HG03097 (cell line): ENCODE measurements around the gene PPP1R7.

Source experiments
- ATAC-seq: cut with Tn5 transposase; IDR thresholded peaks from one replicate; pipeline ENCODE4 v1.9.1; 2021; ENCODE audit not compliant: unreplicated experiment, low FRiP score

PPP1R7 gene

DNA sequence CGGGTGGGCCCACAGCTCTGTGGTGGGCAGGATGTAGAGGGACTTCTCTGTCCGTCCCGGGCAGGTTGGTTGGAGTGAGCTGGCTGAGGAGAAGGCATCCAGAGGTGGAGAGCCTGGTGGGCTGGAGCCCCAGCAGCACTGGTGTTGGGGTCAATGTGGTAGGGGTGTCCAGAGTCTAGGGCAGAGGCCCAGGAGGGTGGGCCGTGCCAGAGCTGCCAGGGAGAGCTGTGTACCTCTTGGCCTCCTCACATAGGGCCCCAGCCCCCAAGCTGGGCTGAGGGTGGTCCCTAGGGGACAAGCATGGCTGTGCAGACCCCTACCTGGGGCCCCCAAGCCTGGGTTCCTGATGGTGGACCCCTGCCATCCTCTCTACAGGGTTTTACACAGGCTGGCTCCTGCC lies 54.2 kb downstream of the PPP1R7 start:
- ATAC-seq, result no peak

DNA sequence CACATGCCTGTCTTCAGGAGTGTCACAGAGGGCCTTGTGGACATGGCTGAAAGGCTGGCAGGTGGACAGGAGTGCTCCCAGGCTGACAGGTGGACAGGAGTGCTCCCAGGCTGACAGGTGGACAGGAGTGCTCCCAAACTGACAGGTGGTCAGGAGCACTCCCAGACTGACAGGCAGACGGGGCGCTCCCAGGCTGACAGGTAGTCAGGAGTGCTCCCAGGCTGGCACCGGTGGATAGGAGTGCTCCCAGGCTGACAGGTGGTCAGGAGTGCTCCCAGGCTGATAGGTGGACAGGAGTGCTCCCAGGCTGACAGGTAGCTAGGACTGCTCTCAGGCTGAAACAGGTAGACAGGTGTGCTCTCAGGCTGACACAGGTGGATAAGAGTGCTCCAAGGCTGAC lies 54.8 kb downstream of the PPP1R7 start:
- no peak for ATAC-seq

DNA sequence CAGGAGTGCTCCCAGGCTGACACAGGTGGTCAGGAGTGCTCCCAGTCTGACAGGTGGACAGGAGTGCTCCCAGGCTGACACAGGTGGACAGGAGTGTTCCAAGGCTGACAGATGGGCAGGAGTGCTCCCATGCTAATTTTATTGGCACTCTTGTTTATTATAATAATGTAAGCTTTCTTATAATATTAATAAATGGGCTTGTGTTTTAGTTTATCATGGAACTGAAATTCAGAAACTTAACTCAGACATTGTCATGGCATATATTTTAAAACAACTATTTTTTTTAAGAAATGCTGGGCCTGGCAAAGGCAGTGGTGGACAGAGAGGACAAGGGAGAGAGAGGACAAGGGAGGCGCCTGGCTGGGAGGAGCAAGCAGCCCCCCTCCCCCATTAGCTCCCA lies 56.9 kb downstream of the PPP1R7 start:
- no peak for ATAC-seq

DNA sequence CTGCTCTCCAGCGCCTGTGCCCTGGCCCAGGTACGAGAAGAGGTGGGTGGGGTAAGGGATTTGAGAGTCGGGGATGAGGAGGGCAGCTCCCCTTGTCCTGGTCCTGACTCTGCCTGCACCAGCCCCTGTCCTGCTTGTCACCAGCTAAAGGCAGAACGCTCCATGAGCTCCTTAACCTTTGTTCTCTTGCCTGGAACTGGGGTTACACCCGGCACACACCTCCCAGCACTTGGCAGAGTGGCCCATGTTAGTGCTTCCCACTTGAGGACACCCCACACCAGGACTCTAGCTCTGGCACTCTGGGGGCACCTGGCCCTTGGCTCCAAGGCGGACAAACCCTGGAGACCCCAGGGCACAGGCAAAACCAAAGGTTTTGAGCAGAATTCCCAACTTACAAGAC lies 57.4 kb downstream of the PPP1R7 start:
- no peak for ATAC-seq

DNA sequence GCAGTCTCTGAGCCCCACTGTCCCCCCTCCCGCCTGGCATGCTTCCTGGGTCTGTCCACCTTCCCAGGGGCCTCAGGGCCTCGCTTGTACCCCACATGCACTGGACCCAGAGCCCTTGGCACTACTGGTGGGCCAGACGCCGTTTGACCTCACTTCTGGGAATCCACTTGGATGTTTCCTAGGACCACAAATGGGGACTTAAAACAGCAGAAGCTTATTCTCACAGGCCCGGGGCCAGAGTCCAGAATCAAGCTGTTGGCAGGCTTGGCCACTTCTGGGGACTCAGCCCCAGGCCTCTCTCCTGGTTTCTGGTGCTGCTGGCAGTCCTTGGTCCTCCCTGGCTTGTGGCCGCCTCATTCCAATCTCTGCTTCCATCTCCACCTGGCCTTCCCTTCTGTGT lies 57.8 kb downstream of the PPP1R7 start:
- no peak for ATAC-seq

DNA sequence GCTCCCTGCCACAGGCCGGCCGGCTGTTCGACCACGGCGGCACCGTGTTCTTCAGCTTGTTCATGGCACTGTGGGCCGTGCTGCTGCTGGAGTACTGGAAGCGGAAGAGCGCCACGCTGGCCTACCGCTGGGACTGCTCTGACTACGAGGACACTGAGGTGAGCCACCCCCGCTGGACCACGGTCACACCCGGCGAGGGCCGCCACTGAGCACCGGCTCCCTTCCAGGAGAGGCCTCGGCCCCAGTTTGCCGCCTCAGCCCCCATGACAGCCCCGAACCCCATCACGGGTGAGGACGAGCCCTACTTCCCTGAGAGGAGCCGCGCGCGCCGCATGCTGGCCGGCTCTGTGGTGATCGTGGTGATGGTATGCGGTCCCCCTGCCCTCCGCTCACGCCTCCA lies 59.0 kb downstream of the PPP1R7 start:
- ATAC-seq, result no peak

DNA sequence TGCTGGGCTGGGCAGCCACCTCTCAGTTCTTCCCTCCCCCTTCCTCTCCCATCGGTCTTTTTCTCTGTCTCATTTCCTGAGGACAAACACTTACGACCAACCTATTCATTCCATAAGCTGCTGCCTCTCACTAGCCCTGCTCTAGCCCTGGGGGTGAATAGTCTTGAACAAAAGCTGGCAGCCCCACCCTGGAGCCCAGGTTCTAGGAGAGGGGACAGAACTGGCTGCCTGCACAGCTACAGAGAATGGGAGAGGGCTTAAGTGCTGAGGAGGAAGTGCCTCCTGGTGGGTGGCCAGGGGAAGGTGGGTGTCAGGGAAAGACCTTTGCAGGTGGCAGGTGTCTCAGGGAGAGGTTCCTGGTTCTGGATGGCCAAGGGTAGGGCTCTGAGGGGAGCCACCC lies 61.0 kb downstream of the PPP1R7 start:
- no peak for ATAC-seq

DNA sequence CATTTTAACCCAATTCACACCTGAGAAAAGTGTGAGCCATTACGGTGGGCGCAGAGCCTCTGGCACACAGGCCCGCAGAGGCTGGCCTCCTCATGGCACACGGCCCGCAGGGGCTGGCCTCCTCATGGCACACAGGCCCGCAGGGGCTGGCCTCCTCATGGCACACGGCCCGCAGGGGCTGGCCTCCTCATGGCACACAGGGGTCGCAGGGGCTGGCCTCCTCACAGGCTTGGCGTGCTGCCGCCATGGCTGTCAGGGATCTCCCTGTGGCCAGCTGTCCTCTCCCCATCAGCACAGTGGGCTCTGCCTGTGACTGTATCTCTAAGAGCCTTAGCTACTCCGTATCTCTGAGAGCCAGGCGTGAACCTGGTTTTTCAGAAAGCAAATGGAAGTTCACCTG lies 62.8 kb downstream of the PPP1R7 start:
- no peak for ATAC-seq

DNA sequence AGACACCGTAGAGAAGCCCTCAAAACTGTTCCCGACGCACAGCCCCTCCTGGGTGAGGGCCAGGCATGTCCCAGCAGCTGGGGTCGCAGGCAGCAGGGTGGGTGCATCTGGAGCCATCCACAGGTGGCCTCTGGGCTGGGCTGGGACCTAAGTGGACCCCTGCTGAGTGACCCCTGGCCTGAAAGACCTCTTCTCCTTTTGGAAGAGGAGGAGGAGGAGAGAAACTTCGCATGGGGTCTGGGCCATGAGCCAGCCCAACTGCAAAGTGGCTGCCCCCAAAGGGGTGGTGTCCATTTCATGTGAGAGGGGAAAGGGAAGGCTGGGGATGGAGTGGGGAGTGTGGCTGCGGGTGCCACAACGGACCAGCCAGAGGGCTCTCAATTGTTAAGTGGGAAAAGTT lies 63.3 kb downstream of the PPP1R7 start:
- ATAC-seq, result no peak

DNA sequence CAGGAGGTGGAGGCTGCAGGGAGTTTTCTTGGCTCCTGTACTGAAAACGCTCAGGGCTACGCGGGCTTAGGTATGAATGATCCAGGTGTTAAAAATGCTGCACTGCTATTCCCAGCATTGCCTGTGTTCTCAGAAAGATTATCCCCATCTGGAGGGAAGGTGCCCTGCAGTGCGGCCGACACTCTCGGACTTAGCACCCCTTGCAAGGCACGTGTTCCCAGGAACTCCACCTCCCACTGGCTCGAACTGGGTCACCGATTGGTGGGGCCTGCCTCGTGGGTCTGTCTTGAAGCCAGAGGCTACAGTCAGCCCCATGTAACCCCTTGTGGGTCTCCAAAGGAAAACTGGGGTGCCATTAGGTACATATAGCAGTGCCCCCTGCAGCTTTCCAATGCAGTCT lies 63.9 kb downstream of the PPP1R7 start:
- no peak for ATAC-seq

DNA sequence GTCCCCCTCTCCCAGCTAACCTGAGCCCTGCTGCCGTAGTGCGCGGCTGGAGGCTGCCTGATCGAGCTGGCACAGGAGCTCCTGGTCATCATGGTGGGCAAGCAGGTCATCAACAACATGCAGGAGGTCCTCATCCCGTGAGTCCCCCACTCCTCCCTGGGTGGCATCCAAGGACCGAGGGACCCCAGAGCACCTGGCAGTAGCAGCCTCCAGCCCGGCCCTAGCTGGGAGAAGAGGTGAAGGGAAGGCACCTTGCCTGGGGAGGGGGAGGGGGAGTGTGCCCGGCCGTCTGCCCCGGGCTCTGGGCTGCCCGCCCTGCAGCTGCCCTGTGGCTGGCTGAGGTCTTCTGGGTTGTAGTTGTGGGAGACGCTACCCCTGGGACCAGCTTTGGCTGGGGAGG lies 64.5 kb downstream of the PPP1R7 start:
- ATAC-seq, result no peak

DNA sequence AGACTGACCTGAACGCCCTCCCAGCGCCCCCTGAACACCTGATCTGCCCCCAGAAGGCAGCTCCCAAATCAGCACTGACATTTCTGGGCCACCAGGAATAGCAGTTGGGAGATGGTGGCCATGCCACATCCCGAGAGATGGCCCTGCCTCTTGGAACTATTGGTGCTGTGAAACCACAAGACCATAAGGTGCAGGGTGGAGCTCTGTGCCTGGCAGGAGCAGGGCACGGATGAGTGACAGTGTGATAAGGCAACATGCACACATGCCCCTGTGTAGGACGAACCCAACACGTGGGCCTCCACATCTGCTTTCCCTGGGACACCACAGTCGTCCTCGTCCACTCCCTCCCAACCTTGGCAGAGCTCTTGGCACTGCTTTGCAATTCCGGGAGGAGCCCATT lies 65.2 kb downstream of the PPP1R7 start:
- ATAC-seq, result no peak

DNA sequence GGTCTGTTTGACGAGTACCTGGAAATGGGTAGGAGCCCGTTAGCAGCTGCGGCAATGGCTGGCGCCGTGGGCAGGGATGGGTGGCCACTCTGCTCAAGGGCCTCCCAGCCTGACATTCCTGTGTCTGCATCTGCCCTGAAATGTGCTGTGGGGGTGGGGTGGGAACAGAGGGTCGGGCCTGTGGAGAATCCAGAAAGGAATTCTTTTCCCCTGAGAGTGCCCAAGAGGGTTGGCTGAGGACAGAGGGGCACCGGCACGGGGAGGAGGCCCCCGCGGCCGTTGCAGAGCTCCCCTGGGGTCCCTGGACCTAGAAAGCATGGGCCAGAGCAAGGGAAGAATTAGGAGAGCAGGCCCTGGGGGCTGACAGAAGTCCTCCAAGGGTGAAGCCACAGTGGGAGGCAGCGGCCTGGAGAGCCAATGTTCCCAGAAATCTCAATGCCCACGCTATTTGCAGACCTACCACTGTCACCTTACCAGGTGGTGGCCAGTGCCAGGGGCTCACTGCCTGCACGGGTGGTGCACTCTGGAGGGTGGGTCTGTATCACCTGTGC lies 66.0 kb downstream of the PPP1R7 start:
- ATAC-seq, result no peak

DNA sequence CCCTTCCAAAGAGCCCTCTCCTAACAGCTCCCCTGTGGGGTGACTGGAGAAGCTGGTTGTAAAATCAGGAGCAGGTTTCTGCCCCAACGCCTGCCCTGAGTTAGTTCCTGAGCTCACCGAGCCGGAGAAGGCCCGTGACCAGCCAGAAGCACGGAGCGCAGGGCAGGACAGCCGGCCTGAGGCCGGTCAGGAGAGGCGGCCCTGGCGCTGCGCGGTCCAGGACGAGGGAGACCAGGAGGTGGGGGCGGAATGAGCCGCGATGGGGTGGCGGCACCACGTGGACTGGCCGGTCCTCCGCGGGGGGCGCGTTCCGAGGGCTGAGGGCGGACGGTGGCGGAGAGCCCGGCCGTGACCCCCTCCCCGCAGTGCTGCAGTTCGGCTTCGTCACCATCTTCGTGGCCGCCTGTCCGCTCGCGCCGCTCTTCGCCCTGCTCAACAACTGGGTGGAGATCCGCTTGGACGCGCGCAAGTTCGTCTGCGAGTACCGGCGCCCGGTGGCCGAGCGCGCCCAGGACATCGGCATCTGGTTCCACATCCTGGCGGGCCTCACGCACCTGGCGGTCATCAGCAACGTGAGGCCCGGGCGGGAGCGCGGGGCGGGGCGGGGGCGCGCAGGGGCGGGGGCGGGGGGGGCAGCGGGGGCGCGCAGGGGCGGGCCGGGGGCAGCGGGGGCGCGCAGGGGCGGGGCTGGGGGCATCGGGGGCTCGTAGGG lies 67.2 kb downstream of the PPP1R7 start:
- peak; percentile 52 for ATAC-seq

DNA sequence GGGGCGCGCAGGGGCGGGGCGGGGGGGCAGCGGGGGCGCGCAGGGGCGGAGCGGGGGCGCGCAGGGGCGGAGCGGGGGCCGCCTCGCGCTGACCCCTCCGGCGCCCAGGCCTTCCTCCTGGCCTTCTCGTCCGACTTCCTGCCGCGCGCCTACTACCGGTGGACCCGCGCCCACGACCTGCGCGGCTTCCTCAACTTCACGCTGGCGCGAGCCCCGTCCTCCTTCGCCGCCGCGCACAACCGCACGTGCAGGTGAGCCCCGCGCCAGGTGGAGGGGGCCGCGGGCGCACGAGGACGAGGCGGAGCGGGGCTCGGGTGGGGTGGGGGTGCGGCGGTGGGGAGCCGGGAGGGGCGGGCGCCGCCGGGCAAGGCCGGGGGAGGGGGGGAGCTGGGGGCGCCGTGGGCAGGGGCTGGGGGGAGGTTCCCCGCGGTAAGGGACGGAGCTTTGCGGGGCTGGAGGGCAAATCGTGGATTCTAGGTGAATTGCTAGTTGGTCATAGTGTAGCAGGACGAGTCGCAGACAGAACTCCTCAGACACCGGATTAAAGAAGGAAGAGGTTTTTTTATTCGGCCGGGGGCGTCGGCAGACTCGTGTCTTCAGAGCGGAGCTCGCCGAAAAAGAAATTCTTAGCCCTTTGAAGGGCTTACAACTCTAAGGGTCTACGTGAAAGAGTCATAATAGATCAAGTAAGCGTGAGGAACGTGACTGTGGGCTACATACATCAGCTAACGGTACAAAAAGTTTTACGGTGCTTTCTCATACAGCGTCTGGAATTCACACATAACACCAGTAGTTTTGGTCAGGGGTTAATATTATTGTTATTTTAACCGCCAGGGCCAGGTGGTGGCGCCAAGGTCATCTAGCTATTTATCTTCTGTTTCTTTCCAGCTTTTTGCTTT lies 68.1 kb downstream of the PPP1R7 start:
- ATAC-seq, result no peak

DNA sequence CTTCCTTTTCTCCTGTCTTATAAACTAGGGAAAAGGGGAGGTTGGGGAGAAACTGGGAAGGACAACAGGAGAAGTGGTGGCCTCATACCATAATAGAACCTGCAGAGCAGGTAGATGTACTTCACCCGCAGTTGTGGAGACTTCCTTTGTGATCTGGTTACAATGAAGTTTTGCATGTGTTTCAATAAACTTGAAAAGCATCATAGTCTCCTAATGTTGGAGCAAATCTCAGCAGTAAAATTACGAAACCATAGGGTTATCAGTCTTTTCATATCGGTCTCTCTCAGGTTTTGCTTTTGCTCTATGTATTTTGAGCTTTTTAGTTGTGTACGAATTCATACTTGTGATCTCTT lies 68.7 kb downstream of the PPP1R7 start:
- ATAC-seq, result no peak

DNA sequence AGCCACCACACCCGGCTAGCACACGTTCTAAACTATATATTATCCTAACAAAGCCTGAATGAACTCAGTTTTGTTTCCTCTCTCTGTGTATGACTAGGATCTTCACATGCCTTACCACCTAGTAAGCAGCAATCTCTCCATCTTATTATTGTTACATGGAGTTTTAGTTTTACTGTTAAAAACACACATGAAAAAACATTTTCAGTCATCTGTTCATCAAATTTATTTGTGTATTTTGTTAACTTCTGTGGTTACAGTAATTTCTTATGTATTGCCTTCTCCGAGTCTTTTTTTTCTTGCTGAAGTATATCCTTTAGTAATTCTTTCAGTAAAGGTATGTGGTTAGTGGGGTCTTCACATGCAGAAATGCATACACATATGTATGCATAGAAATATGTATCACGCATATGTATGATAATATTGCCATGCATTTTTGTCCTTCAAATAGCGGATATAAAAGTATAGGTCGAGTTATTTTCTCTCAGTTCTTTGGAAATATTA lies 69.6 kb downstream of the PPP1R7 start:
- no peak for ATAC-seq

DNA sequence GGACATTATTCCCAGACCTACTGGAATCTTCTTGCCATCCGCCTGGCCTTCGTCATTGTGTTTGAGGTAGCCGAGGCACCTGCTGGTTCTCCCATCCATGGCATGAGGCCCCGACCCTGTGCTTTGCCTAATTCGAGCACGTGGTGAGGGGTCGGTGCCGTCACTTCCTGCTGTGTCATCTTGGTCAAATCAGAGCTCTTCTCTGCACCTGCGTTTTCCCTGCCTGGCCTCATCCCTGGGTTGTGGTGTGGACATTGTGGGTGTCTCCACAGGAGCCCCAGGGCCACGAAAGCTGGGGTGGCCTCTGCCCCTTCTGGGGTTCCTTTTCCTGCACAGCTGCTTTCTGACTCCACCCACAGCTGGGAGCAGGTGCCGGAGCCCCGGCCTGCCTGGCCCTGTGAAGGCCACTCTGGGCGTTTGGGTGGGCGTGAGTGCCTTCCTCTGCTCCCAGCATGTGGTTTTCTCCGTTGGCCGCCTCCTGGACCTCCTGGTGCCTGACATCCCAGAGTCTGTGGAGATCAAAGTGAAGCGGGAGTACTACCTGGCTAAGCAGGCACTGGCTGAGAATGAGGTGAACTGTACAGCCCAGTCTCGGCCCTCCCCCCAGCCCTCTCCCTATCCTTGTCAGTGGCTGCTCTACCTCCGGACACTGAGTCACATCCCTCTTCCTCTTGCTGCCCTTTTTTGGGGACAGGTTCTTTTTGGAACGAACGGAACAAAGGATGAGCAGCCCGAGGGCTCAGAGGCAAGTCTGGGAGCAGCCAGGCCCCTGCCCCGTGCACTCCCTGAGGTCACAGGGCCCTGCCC lies 73.1 kb downstream of the PPP1R7 start:
- ATAC-seq, result no peak

DNA sequence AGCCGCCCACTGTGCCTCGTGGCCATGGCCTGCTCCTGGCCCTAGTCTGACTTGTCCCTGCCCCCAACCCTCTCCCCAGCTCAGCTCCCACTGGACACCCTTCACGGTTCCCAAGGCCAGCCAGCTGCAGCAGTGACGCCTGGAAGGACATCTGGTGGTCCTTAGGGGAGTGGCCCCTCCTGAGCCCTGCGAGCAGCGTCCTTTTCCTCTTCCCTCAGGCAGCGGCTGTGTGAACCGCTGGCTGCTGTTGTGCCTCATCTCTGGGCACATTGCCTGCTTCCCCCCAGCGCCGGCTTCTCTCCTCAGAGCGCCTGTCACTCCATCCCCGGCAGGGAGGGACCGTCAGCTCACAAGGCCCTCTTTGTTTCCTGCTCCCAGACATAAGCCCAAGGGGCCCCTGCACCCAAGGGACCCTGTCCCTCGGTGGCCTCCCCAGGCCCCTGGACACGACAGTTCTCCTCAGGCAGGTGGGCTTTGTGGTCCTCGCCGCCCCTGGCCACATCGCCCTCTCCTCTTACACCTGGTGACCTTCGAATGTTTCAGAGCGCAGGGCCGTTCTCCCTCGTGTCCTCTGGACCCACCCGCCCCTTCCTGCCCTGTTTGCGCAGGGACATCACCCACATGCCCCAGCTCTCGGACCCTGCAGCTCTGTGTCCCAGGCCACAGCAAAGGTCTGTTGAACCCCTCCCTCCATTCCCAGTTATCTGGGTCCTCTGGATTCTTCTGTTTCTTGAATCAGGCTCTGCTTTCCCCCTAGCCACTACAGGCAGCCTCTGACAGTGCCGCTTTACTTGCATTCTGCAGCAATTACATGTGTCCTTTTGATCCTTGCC lies 74.0 kb downstream of the PPP1R7 start:
- no peak for ATAC-seq

DNA sequence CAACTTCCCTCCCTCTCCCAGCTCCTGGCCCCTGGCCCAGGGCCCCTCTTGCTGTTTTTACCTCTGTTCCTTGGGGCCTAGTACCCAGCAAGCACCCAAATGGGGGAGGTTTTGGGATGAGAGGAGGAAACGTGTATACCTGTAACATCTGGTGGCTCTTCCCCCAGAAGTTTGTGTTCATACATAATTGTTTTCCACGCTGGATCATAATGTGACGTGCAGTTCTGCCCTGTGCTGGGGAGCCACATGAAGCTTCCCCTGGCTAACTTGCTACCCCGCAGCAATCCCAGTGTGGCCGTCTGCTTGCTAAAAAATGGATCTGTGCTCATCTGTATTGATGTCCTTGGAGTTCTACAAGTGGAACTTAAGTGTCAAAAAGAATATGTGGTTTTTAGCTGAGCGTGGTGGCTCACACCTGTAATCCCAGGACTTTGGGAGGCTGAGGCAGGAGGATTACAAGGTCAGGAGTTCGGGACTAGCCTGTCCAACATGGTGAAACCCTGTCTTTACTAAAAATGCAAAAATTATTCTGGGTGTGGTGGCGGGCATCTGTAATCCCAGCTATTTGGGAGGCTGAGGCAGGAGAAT lies 74.7 kb downstream of the PPP1R7 start:
- no peak for ATAC-seq
